ENCODE results near the gene USH2A. TPM values are rescaled to one million over a fixed set of nuclear protein-coding genes. Genes with fewer than 3 reads are reported as not detected.

USH2A gene
- total RNA-seq, 1 donor from 2014 or later = 0.55 TPM

DNA sequence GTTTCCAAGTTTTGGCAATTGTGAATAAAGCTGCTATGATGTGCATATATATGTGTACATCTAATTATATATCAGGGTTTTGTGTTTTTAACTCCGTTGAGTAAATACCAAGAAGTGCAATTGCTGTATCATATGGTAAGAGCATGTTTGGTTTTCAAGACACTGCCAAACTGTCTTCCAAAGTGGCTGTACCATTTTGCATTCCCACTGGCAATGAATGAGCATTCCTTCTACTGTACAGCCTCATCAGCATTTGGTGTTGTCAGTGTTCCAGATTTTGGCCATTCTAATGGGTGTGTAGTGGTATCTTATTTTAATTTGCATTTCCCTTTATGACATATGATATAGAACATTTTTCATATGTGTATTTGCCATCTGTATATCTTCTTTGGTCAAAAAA is 246.3 kb downstream of the USH2A start:
- TF ChIP-seq, protein P1, sequence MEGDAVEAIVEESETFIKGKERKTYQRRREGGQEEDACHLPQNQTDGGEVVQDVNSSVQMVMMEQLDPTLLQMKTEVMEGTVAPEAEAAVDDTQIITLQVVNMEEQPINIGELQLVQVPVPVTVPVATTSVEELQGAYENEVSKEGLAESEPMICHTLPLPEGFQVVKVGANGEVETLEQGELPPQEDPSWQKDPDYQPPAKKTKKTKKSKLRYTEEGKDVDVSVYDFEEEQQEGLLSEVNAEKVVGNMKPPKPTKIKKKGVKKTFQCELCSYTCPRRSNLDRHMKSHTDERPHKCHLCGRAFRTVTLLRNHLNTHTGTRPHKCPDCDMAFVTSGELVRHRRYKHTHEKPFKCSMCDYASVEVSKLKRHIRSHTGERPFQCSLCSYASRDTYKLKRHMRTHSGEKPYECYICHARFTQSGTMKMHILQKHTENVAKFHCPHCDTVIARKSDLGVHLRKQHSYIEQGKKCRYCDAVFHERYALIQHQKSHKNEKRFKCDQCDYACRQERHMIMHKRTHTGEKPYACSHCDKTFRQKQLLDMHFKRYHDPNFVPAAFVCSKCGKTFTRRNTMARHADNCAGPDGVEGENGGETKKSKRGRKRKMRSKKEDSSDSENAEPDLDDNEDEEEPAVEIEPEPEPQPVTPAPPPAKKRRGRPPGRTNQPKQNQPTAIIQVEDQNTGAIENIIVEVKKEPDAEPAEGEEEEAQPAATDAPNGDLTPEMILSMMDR (IDR thresholded peaks at IDR 0.05; ENCODE audit: unreplicated experiment) = no peak
- Mint-ChIP-seq H3K4me1 (ENCODE audit: low read depth) (peaks cover 4% of the 10 kb centered on the region), H3K27me3 (no peaks in the 10 kb centered on the region), H3K9me3 (ENCODE audit: low read depth) (no peaks in the 10 kb centered on the region), H3K27ac (no peak overlapping the region), H3K4me3 (ENCODE audit: low read depth) (no peak overlapping the region), H3K36me3 (ENCODE audit: insufficient read depth) (no peaks in the 10 kb centered on the region)
- DNase-seq (ENCODE audit: low spot score, unreplicated experiment) = no peak

GRCh38 chr1:216175714-216176113 is 247.5 kb downstream of the USH2A start:
- H3K4me1 Mint-ChIP-seq (ENCODE audit: low read depth) = peaks cover 4% of the 10 kb centered on the region
- H3K27ac Mint-ChIP-seq = no peak overlapping the region
- no peaks in the 10 kb centered on the region for H3K9me3 Mint-ChIP-seq (ENCODE audit: low read depth)
- TF ChIP-seq, protein P1 (IDR thresholded peaks at IDR 0.05; ENCODE audit: unreplicated experiment) = no peak
- DNase-seq (ENCODE audit: low spot score, unreplicated experiment) = no peak
- H3K36me3 Mint-ChIP-seq (ENCODE audit: insufficient read depth) = no peaks in the 10 kb centered on the region
- H3K4me3 Mint-ChIP-seq (ENCODE audit: low read depth) = no peak overlapping the region
- no peaks in the 10 kb centered on the region for H3K27me3 Mint-ChIP-seq

- H3K27me3 Mint-ChIP-seq = no peaks in the 10 kb centered on the region
- no peaks in the 10 kb centered on the region for H3K9me3 Mint-ChIP-seq (ENCODE audit: low read depth)
- no peaks in the 10 kb centered on the region for H3K4me1 Mint-ChIP-seq (ENCODE audit: low read depth)
- H3K4me3 Mint-ChIP-seq (ENCODE audit: low read depth) = no peak overlapping the region
- no peak for DNase-seq (ENCODE audit: low spot score, unreplicated experiment)
- TF ChIP-seq, protein P1 (IDR thresholded peaks at IDR 0.05; ENCODE audit: unreplicated experiment) = no peak
- no peaks in the 10 kb centered on the region for H3K36me3 Mint-ChIP-seq (ENCODE audit: insufficient read depth)
- H3K27ac Mint-ChIP-seq = no peak overlapping the region
Observed at GRCh38 chr1:216173376-216173995, 249.8 kb downstream of the USH2A start.

- DNase-seq (ENCODE audit: low spot score, unreplicated experiment) = no peak
- no peak overlapping the region for H3K27ac Mint-ChIP-seq
- H3K4me3 Mint-ChIP-seq (ENCODE audit: low read depth) = no peak overlapping the region
- peaks cover 3% of the 10 kb centered on the region for H3K27me3 Mint-ChIP-seq
- TF ChIP-seq, protein P1 (IDR thresholded peaks at IDR 0.05; ENCODE audit: unreplicated experiment) = no peak
- no peaks in the 10 kb centered on the region for H3K9me3 Mint-ChIP-seq (ENCODE audit: low read depth)
- H3K4me1 Mint-ChIP-seq (ENCODE audit: low read depth) = no peaks in the 10 kb centered on the region
- H3K36me3 Mint-ChIP-seq (ENCODE audit: insufficient read depth) = no peaks in the 10 kb centered on the region
Observed at GRCh38 chr1:216169351-216169750, 253.9 kb downstream of the USH2A start.

GRCh38 chr1:216168546-216168945 is 254.7 kb downstream of the USH2A start:
- Mint-ChIP-seq H3K27me3 (peaks cover 3% of the 10 kb centered on the region), H3K36me3 (ENCODE audit: insufficient read depth) (no peaks in the 10 kb centered on the region), H3K4me1 (ENCODE audit: low read depth) (no peaks in the 10 kb centered on the region), H3K9me3 (ENCODE audit: low read depth) (no peaks in the 10 kb centered on the region), H3K4me3 (ENCODE audit: low read depth) (no peak overlapping the region), H3K27ac (no peak overlapping the region)
- no peak for DNase-seq (ENCODE audit: low spot score, unreplicated experiment)
- TF ChIP-seq, protein P1 (IDR thresholded peaks at IDR 0.05; ENCODE audit: unreplicated experiment) = no peak
